Measurements from ENCODE around the gene MYO7A.

DNA sequence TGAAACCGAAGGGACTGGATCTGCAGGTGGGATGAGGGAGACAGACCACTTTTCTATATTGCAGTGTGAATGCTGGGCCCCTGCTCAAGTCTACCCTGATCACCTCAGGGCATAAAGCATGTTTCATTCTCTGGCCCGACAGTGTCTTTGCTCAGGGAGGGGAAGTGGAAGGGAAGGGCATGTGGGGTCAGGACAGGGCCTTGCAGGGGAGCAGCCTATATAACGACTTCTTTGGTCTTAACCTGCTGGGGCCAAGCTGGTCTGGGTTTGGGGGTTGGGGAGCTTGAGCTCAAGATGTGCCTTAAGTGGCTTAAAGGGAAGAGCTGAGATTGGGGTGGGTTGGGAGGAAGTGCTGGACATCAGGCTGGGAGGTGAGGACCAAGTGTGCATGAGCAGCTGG, 87.1 kb downstream of the MYO7A start:
- TF ChIP-seq, protein P1, sequence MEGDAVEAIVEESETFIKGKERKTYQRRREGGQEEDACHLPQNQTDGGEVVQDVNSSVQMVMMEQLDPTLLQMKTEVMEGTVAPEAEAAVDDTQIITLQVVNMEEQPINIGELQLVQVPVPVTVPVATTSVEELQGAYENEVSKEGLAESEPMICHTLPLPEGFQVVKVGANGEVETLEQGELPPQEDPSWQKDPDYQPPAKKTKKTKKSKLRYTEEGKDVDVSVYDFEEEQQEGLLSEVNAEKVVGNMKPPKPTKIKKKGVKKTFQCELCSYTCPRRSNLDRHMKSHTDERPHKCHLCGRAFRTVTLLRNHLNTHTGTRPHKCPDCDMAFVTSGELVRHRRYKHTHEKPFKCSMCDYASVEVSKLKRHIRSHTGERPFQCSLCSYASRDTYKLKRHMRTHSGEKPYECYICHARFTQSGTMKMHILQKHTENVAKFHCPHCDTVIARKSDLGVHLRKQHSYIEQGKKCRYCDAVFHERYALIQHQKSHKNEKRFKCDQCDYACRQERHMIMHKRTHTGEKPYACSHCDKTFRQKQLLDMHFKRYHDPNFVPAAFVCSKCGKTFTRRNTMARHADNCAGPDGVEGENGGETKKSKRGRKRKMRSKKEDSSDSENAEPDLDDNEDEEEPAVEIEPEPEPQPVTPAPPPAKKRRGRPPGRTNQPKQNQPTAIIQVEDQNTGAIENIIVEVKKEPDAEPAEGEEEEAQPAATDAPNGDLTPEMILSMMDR (IDR thresholded peaks at IDR 0.05): no peak
- TF ChIP-seq ZFX (IDR thresholded peaks at IDR 0.05; ENCODE audit: borderline replicate concordance): no peak
